ENCODE data around the gene MMP24. TPM values are rescaled to one million over a fixed set of nuclear protein-coding genes. Genes with fewer than 3 reads are reported as not detected.
A peak's percentile ranks its signal among the peaks of the same experiment; 100 is the strongest.

Gene MMP24
- total and polyA plus RNA-seq, 2 experiments from 2014 or later: 0.70 to 8.5 TPM

- peak overlapping the region; percentile 32; the same call in 1 of the 2 replicates for H3K9ac ChIP-seq
- H3K4me1 ChIP-seq (ENCODE audit: insufficient read depth): peaks cover 68% of the 10 kb centered on the region
- no peaks in the 10 kb centered on the region for H3K79me2 ChIP-seq (ENCODE audit: insufficient read depth)
- H4K20me1 ChIP-seq (ENCODE audit: insufficient read depth): no peaks in the 10 kb centered on the region
- DNase-seq: peak; percentile 85
- in situ Hi-C loops (cut with MboI): loop anchor here (5.0 kb wide), 1 partner anchor 133 kb away; the partner anchor contains the start of gene GDF5
- no peaks in the 10 kb centered on the region for H3K36me3 ChIP-seq (ENCODE audit: low read depth)
- no peaks in the 10 kb centered on the region for H3K9me3 ChIP-seq (ENCODE audit: low read depth)
- H2AFZ ChIP-seq: 0 out of 2 replicates have a peak overlapping the region, but pooled peaks have one; percentile 52
- no peak for TF ChIP-seq EZH2 (IDR thresholded peaks at IDR 0.05; ENCODE audit: insufficient read depth, poor library complexity, severe bottlenecking)
- H3K27me3 ChIP-seq (replicated peaks; ENCODE audit: insufficient read depth): no peaks in the 10 kb centered on the region
- no peak overlapping the region for H3K4me3 ChIP-seq
- peaks cover 50% of the 10 kb centered on the region for H3F3A ChIP-seq (ENCODE audit: insufficient read depth)
- WGBS, 2 experiments (ENCODE audit: low coverage in 1 of 2, low lambda C conversion rate in 2 of 2, missing lambda C conversion rate in 2 of 2): 26 to 33% methylated on average over 17 to 18 of the region's 18 CpGs
- 0 out of 2 replicates have a peak overlapping the region, but pooled peaks have one; percentile 95 for H3K27ac ChIP-seq
- no peak overlapping the region for H3K4me2 ChIP-seq (ENCODE audit: unreplicated experiment)
- H3K9me2 ChIP-seq (ENCODE audit: insufficient read depth): no peaks in the 10 kb centered on the region
Measured at GRCh38 chr20:35303735-35304491, 77.4 kb downstream of the MMP24 start.

GRCh38 chr20:35304956-35305355 is 78.5 kb downstream of the MMP24 start:
- DNase-seq: no peak
- no peak overlapping the region for H2AFZ ChIP-seq
- peak overlapping the region; percentile 53 for H3K4me2 ChIP-seq (ENCODE audit: unreplicated experiment)
- H3F3A ChIP-seq (ENCODE audit: insufficient read depth): peaks cover 60% of the 10 kb centered on the region
- H3K36me3 ChIP-seq (ENCODE audit: low read depth): no peaks in the 10 kb centered on the region
- no peaks in the 10 kb centered on the region for H4K20me1 ChIP-seq (ENCODE audit: insufficient read depth)
- no peaks in the 10 kb centered on the region for H3K9me2 ChIP-seq (ENCODE audit: insufficient read depth)
- no peak for TF ChIP-seq EZH2phosphoT487 (IDR thresholded peaks at IDR 0.05; ENCODE audit: insufficient read depth, low read depth)
- no peak for TF ChIP-seq EZH2 (IDR thresholded peaks at IDR 0.05; ENCODE audit: insufficient read depth, poor library complexity, severe bottlenecking)
- peaks cover 77% of the 10 kb centered on the region for H3K4me1 ChIP-seq (ENCODE audit: insufficient read depth)
- H3K79me2 ChIP-seq (ENCODE audit: insufficient read depth): no peaks in the 10 kb centered on the region
- in situ Hi-C loops (cut with MboI): loop anchor here (5.0 kb wide), 1 partner anchor 132 kb away; the partner anchor contains the start of gene GDF5
- H3K9me3 ChIP-seq (ENCODE audit: low read depth): no peaks in the 10 kb centered on the region
- peak overlapping the region; percentile 95 for H3K27ac ChIP-seq
- H3K9ac ChIP-seq: peak overlapping the region; percentile 72
- H3K4me3 ChIP-seq: no peak overlapping the region
- no peaks in the 10 kb centered on the region for H3K27me3 ChIP-seq (replicated peaks; ENCODE audit: insufficient read depth)
- WGBS, 2 experiments (ENCODE audit: low coverage in 1 of 2, low lambda C conversion rate in 2 of 2, missing lambda C conversion rate in 2 of 2): 89 to 94% methylated on average over 6 of the region's 6 CpGs

DNA sequence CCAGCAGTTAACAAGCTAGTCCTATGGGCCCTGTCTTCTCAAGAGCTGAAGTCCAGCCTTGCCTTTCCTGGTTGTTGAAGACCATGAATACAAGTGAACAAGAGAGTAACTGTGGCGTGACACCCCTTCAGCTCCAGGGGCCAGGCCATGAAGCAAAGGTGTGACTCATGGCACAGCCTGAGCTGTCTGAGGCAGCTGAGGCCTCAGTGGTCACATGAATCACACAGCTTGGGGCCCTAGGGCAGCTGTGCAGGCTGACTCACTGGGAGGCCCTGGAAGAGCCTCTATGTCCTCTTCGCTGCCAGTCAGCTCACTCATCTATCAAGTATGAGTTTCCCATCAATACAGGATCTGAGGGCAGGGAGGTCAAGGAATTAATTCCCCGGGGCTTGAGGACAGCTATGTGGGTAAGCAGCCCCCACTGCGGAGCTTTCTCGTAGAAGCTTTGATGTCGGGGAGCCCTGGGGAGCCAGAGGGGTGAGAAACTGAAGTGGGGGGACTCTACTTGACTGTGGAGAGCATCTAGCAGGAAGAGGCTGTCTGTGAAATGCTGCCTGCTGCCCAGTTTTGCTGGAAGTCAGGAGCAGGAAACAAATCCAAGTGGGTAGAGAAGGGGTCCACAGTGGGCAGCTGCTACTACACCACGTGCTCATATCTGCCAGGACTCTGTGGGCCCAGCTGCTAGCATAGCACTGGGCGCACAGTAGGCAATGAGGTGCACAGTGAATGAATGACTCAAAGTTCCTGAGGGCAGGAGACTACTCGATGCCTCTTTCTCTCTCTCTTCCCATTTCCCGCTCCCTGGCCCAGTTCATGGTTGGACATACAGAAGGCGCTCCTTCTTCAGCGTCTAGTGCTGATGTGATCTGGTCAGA is 79.4 kb downstream of the MMP24 start:
- Histone ChIP-seq H3K4me3 (no peak overlapping the region), H3K4me2 (ENCODE audit: unreplicated experiment) (peak overlapping the region; percentile 76), H3K27ac (peak overlapping the region; percentile 95), H3K4me1 (ENCODE audit: insufficient read depth) (peaks cover 83% of the 10 kb centered on the region), H2AFZ (no peak overlapping the region), H3K79me2 (ENCODE audit: insufficient read depth) (no peaks in the 10 kb centered on the region), H3F3A (ENCODE audit: insufficient read depth) (peaks cover 62% of the 10 kb centered on the region), H3K9ac (peak overlapping the region; percentile 72), H3K9me2 (ENCODE audit: insufficient read depth) (no peaks in the 10 kb centered on the region), H3K36me3 (ENCODE audit: low read depth) (no peaks in the 10 kb centered on the region), H3K27me3 (replicated peaks; ENCODE audit: insufficient read depth) (no peaks in the 10 kb centered on the region), H3K9me3 (ENCODE audit: low read depth) (no peaks in the 10 kb centered on the region), H4K20me1 (ENCODE audit: insufficient read depth) (no peaks in the 10 kb centered on the region)
- 31 to 34% methylated on average over 12 of the region's 12 CpGs for WGBS, 2 experiments (ENCODE audit: low coverage in 1 of 2, low lambda C conversion rate in 2 of 2, missing lambda C conversion rate in 2 of 2)
- in situ Hi-C loops (cut with MboI): no loop called here
- TF ChIP-seq EZH2phosphoT487 (IDR thresholded peaks at IDR 0.05; ENCODE audit: insufficient read depth, low read depth) (no peak), EZH2 (IDR thresholded peaks at IDR 0.05; ENCODE audit: insufficient read depth, poor library complexity, severe bottlenecking) (no peak)
- peak; percentile 100 for DNase-seq

- Histone ChIP-seq H4K20me1 (ENCODE audit: insufficient read depth) (no peaks in the 10 kb centered on the region), H3F3A (ENCODE audit: insufficient read depth) (peaks cover 68% of the 10 kb centered on the region), H3K9me2 (ENCODE audit: insufficient read depth) (no peaks in the 10 kb centered on the region), H2AFZ (no peak overlapping the region), H3K4me2 (ENCODE audit: unreplicated experiment) (peak overlapping the region; percentile 76), H3K4me1 (ENCODE audit: insufficient read depth) (peaks cover 90% of the 10 kb centered on the region), H3K27me3 (replicated peaks; ENCODE audit: insufficient read depth) (no peaks in the 10 kb centered on the region), H3K9me3 (ENCODE audit: low read depth) (no peaks in the 10 kb centered on the region), H3K4me3 (no peak overlapping the region), H3K36me3 (ENCODE audit: low read depth) (no peaks in the 10 kb centered on the region), H3K9ac (peak overlapping the region; percentile 66), H3K79me2 (ENCODE audit: insufficient read depth) (no peaks in the 10 kb centered on the region), H3K27ac (peak overlapping the region; percentile 87)
- TF ChIP-seq EZH2 (IDR thresholded peaks at IDR 0.05; ENCODE audit: insufficient read depth, poor library complexity, severe bottlenecking) (no peak), EZH2phosphoT487 (IDR thresholded peaks at IDR 0.05; ENCODE audit: insufficient read depth, low read depth) (no peak)
- peak; percentile 76 for DNase-seq
- in situ Hi-C loops (cut with MboI): no loop called here
- 62 to 66% methylated on average over 4 of the region's 4 CpGs for WGBS, 2 experiments (ENCODE audit: low coverage in 1 of 2, low lambda C conversion rate in 2 of 2, missing lambda C conversion rate in 2 of 2)
Measured at GRCh38 chr20:35306931-35307517, 80.5 kb downstream of the MMP24 start.
